PC-3 (cell line): ENCODE measurements around the gene SFMBT1.

Experiments used
- CTCF ChIP-seq: fragments of 300-600 bp; sonication (generic); conservative IDR thresholded peaks from 2 replicates; pipeline ENCODE4 v1.5.1; 2017; ENCODE audit warnings: antibody characterized with exemption, low read depth, mild to moderate bottlenecking, low read length
- EZH2 ChIP-seq: fragments of 300-600 bp; sonication (generic); IDR thresholded peaks from one replicate; pipeline ENCODE4 v1.6.1; 2017; ENCODE audit warnings: antibody characterized with exemption, mild to moderate bottlenecking, low read length; ENCODE audit not compliant: unreplicated experiment
- EZH2phosphoT487 ChIP-seq: fragments of 300-600 bp; sonication (generic); IDR thresholded peaks from 2 replicates; pipeline ENCODE4 v1.6.1; 2018; ENCODE audit warnings: mild to moderate bottlenecking, antibody characterized with exemption, low read length, borderline replicate concordance

- TF ChIP-seq CTCF: no peak
- TF ChIP-seq EZH2: no peak
- no peak for TF ChIP-seq EZH2phosphoT487
Measured at GRCh38 chr3:53045518-53046170, at the start of gene SFMBT1.
